ENCODE results near the gene AGTR1.

The AGTR1 gene

DNA sequence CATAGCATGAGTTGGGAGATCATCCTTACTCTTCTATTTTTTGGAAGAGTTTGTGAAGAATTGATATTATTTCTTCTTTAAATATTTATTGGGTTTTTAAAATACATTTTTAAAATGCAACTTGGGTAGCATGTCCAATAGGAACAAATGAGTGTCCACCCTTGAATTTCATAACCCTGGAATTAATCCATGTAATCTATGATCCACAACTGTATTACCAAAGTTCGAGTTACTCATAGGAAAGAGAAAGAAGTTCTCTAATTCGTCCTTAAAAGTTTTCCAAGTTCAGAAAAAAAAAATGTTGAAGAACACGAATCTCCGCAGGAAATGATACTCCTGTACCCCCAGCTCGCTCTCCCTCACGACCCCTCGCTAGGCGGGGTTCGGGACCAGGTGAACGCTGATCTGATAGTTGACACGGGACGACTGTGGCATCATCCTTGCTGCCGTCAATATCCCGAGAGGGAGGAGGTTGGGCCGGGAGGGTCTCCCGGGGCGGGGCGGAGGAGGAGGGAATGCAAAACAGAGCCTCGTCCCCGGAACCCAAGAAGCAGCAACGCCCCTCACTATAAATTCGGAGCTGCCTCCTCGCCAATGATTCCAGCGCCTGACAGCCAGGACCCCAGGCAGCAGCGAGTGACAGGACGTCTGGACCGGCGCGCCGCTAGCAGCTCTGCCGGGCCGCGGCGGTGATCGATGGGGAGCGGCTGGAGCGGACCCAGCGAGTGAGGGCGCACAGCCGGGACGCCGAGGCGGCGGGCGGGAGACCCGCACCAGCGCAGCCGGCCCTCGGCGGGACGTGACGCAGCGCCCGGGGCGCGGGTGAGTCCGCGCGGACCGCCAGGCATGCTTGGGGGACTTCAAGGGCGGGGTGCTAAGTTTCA is at the start of gene AGTR1:
TSS of gene AGTR1 (plus strand) at position 598 of the 884 bp plus-strand sequence. CDS start 43,133 bp downstream, outside the sequence.
- no peak for DNase-seq (ENCODE audit: low spot score)

DNA sequence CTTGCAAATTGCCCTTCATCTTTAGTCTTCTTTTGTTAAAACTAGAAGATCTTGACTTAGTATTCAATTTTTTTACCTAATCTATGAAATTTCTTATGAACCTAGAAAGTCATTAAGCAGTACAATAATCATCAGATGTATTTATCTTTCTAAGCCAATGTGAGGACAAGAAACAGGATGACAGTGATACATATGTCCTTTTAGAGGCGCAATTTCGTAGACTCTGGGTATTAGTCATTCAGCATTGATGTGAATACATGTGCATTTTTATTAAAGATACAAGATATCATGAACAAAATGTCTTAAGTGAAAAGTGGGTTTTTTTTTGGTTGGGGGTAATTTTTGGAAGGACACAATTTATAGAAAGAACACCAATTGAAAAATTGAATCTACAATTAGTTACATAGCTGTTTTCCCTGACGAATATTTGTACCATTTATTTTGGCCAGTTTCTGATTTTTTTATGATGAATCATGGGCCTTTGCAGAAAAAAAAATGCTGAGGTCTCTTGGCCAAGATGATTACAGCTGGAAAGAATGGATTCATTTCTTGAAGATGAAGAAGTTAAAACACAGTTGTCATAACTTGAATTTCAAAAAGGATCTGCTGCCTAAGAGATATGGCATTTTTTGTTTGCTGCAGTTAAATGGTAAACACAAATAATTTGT is 48.9 kb upstream of the AGTR1 start:
- DNase-seq (ENCODE audit: low spot score) = no peak

DNA sequence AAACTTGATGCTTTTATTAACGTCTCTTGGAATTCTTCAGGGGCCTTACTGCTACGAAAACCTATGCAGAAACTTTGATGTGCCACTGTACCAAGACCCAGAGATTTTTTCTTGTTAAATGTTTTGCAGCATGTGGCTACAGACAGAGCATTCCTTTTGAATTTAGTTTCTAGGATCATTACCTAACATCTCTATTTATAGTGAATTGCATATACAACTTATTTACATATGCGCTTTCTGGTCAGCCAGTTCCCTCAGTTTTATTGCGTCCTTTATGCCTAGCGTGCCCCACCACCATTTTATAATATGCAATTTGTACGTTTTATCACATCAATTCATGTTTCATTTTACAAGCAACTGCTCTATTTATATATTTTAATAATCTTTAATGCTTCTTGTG is 46.2 kb upstream of the AGTR1 start:
- DNase-seq (ENCODE audit: low spot score) = no peak

DNA sequence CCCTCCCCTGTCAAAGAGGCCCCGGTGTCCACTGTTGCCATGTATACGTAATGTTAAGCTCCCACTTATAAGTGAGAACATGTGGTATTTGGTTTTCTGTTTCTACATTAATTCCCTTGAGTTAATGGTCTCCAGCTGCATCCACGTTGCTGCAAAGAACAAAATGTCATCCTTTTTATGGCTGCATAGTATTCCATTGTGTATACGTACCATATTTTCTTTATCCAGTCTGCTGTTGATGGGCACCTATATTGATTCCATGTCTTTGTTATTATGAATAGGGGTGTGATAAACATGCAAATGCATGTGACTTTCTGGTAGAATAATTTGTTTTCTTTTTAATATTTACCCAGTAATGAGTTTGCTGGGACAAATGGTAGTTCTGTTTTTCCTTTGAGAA is 43.3 kb upstream of the AGTR1 start:
- no peak for DNase-seq (ENCODE audit: low spot score)

DNA sequence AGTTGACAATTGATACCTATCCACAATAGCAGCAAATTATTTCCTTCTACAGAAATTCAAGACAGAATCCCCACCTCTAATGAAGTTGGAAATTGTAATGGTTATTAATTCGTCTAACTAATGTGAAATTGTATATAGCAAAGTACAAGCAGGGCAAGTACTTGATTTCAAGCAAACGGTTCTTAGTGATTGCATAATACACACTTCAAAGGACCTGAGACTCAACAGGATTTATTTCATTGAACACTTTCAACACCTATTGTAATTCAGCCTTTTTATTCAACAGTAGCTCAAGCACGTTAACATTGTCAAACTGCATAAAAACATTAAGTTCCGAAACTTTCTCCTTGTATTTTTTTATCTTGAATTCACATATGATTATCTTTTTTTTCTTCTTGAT is 40.2 kb upstream of the AGTR1 start:
- DNase-seq (ENCODE audit: low spot score) = no peak

DNA sequence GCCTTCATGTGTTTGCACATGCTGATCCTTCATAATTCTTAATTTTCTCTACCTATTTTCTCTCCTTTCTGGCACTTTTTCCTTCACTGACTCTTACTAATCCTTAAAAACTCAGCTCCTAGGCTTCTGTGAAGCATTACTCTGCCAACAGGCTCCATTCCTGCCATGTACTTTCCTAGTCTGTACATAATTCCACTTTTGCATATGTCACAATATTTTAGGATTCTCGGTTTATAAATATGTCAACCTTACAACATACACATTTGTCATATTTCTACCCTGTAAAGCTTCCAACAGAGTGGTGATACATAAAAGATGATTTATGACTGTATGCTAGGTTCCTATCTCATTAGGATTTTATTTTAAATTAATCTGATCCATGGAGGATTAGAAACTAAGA is 38.2 kb upstream of the AGTR1 start:
- no peak for DNase-seq (ENCODE audit: low spot score)

- DNase-seq (ENCODE audit: low spot score) = no peak
These were observed 17.4 kb upstream of the AGTR1 start for GRCh38 chr3:148680289-148680688.

GRCh38 chr3:148681080-148681479 is 16.6 kb upstream of the AGTR1 start:
- DNase-seq (ENCODE audit: low spot score) = no peak

DNA sequence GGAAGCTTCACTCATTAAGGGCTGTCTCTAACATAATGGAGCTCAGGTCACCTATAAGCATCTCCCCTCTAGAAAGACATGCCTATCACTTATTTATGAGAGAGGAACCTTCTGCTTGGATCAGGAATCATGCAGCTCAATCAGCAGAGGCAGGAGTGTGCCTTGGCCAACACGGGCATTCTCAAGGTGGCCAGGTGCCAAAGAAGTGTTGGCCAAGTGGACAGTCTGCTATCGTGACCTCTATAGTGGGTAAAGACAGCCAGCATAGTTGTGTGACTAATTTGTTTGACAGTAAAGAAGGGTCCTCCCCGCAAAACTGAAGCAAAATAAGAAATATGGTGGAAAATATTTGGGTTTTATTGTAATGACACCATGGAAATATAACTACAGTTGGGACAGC is 14.7 kb upstream of the AGTR1 start:
- no peak for DNase-seq (ENCODE audit: low spot score)

- DNase-seq (ENCODE audit: low spot score) = no peak
These were observed 3.6 kb upstream of the AGTR1 start for GRCh38 chr3:148694116-148694515.

DNA sequence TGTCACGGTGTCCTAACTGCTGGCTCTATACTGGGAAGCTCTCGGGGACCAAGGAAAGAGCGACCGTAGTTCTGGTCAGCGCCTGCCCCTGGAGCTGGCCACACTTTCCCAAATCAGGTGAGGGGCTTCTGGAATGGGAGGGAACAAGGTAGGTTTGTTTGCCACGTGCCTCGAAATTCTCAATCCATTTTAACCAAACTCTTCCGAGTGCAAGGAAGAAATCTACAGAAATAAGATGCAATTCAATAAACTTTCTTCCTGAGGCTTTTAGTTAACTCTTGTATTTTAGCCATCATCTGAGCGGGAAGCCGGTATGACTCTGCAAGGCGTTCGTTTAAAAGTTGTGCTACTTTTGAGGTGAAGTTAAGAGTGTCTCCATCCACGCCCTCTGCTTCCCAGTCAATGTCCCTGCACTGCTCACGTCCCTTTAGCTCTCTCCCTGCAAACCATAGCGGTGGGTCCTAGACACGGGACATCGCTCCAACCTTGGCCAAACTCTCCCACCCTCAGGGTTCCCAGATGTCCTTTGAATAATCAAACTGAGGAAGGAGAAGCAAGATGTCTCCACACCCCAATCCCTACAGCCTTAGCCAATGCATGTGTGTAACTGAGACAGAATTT is 597 bp downstream of the AGTR1 start:
- no peak for DNase-seq (ENCODE audit: low spot score)

GRCh38 chr3:148705314-148705713 is 7.6 kb downstream of the AGTR1 start:
- DNase-seq (ENCODE audit: low spot score) = no peak

- no peak for DNase-seq (ENCODE audit: low spot score)
These were observed 10.1 kb downstream of the AGTR1 start for GRCh38 chr3:148707601-148708380.

DNA sequence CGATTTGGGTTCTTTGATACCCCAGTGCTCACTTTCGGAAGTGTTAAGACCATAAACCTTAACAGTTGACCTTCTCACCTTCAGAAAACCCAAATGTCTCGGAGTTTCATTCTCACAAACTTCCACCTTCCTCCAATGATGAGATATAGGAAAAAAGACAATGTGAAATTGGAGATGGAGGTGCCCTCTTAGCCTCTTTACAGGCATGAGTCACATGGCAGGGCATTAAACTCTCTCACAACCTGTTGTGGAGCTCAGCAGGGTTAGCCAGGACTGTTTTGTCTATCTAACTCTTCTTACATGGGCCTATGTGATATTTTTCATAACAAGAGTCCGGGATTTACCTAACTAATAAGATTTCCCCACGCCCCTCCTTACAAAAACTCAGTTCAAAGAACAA is 10.7 kb downstream of the AGTR1 start:
- no peak for DNase-seq (ENCODE audit: low spot score)

GRCh38 chr3:148709560-148710253 is 12.0 kb downstream of the AGTR1 start:
- no peak for DNase-seq (ENCODE audit: low spot score)

DNA sequence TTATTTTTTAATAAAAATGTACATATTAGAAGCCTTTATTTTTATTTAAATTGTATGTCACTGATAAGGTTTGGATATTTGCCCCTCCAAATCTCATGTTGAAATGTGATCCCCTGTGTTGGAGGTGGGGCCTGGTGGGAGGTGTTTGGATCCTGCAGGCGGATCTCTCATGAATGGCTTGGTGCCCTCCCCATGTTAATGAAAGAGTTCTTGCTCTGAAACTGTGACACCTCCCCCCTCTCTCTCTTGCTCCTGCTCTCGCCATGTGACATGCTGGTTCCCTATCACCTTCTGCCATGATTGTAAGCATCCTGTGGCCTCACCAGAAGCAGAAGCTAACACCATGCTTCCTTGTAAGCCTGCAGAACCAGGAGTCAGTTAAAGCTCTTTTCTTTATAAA is 13.0 kb downstream of the AGTR1 start:
- DNase-seq (ENCODE audit: low spot score) = no peak

DNA sequence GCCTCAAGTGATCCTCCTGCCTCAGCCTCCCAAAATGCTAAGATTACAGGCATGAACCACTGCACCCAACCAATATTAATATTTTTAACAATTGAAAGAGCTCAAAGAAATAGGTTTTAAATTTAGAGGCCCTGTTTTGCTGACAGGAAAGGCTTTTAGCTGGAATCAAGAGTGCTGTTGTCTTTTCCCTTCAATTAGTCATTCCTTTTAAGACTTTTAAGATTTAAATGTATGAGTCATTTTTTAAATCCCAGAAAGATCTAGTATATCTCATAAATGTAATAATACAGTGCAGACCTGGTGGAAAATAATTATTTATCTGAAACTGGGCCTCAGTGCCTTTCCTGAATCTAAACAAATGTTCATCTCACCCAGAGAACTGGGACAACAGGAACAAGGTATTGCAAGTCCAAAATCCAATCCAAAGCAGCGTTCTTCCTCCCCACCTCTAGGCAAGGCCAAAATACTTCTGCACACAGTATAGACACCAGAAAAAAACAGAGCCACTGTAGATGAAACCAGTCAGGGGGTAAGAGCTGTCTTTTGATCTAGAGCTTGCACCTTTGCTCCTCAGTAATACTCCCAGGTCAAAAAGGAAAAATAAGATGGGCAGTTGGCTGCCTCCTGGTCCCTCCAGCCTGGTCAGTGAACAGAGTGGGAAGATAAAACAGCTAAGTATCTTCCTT is 14.4 kb downstream of the AGTR1 start:
- no peak for DNase-seq (ENCODE audit: low spot score)

DNA sequence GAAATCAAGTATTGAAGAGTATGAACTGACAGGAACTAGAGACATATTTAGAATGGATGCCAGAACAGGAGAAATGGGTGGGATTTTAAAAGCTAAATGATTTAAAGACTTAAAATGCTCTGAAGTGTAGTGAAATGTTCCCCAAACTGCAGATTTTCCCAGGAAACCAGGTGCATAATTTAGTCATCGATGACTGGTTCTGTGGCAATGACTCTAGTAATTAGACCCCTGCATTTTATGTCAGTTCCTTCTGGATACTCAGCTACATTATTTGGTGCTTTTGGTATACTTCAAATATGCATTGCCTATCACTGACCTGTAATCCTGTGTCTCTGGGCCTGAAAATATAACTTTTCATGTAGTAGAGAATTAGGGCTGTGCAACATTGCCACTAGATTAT is 16.8 kb downstream of the AGTR1 start:
- DNase-seq (ENCODE audit: low spot score) = no peak

DNA sequence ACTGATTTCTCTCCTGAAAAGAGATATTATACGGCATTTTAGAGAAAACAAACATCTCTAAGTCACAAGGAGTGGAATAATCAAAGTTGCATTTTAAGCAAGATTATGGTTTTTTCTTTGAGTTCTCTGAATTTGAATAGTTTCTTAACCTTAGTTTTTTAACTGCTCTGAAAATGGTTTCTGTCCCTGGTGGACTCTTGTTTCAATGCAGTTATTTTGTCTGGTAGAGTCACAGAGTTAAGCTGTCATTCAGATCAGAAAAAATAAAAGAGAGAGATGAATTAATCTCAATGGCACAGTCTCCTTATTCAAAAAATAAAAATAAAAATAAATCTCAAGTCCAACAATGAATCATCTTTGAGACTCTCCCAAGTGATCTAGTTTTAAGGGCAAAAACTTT is 19.0 kb downstream of the AGTR1 start:
- no peak for DNase-seq (ENCODE audit: low spot score)

DNA sequence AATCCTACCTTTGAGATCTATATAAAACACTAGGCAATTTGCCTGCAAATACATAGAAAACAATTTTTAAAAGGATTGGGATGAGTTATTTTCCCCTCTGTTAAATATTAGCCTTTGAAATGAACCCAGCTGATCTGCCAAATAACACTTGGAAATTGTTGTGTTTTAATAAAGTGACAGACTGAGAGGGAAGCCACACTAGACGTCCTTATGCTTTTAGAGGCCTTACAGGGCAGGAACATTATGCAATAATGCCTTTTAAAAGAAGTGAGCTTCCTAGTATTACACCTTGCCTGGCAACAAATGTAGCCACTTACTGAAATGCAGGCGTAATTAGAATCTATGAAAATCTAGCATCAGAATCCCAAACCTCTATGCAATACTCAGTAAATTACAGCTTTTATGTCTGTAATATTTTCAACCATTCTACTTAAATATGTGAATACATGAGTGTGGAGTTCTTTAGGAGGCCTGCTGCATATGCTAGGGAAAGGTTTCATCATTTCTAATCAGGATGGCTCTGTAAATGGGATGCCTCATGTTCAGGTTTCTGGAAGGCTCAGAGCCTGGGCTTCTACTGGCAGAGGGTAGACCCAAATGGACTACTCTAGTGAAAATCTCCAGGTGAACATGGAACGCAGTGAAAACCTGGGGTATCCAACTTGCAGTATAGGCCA is 20.3 kb downstream of the AGTR1 start:
- no peak for DNase-seq (ENCODE audit: low spot score)
